Measurements from ENCODE around the gene ZNF646. TPM values are rescaled to one million over a fixed set of nuclear protein-coding genes. Genes with fewer than 3 reads are reported as not detected.

The ZNF646 gene
- total and polyA plus RNA-seq, 2 of the 13 experiments (the other 11 are each of a cell fraction or from before 2014, with no cell fraction given) = 3.4 to 10.9 TPM

GRCh38 chr16:31094424-31095120 is 20.4 kb downstream of the ZNF646 start, which contains the start of gene VKORC1 (continued):
- TF ChIP-seq HMGXB4 (CRISPR knock-in tag; IDR thresholded peaks at IDR 0.05; ENCODE audit: borderline replicate concordance in 1 of 2, low read depth in 1 of 2) (peak; percentile 88 to 93; a peak in 3 of 4 replicates), AGO1 (IDR thresholded peaks at IDR 0.05; ENCODE audit: low read depth, low read length, poor library complexity, severe bottlenecking) (peak; percentile 75), ZNF501 (CRISPR knock-in tag; IDR thresholded peaks at IDR 0.05) (peak; percentile 97), ZNF33B (CRISPR knock-in tag; IDR thresholded peaks at IDR 0.05) (peak; percentile 56; the same call in 1 of the 2 replicates), ZNF777 (CRISPR knock-in tag; IDR thresholded peaks at IDR 0.05) (peak; percentile 59), RFXANK (CRISPR knock-in tag; IDR thresholded peaks at IDR 0.05) (peak; percentile 71; the same call in 1 of the 2 replicates), ZFP36L1 (CRISPR knock-in tag; IDR thresholded peaks at IDR 0.05) (no peak), ETS1 (CRISPR knock-in tag; IDR thresholded peaks at IDR 0.05) (no peak; the same call in 1 of the 2 replicates), MTA1 (CRISPR knock-in tag; IDR thresholded peaks at IDR 0.05; ENCODE audit: borderline replicate concordance) (peak; percentile 50; the same call in 1 of the 2 replicates), PAX8 (CRISPR knock-in tag; IDR thresholded peaks at IDR 0.05; ENCODE audit: borderline replicate concordance) (no peak), ZNF563 (CRISPR knock-in tag; IDR thresholded peaks at IDR 0.05) (peak; percentile 34; the same call in 1 of the 2 replicates), HBP1 (CRISPR knock-in tag; IDR thresholded peaks at IDR 0.05; ENCODE audit: low read depth) (no peak), RFX3 (CRISPR knock-in tag; IDR thresholded peaks at IDR 0.05) (no peak), POLR2A (IDR thresholded peaks at IDR 0.05; ENCODE audit: insufficient read depth in 1 of 2, low read depth in 2 of 2, low read length in 2 of 2) (peak; percentile 84 to 90), ZNF451 (CRISPR knock-in tag; IDR thresholded peaks at IDR 0.05) (peak; percentile 95; the same call in 1 of the 2 replicates), ISL2 (CRISPR knock-in tag; IDR thresholded peaks at IDR 0.05) (no peak; the same call in 1 of the 2 replicates), ZBED4 (CRISPR knock-in tag; IDR thresholded peaks at IDR 0.05; ENCODE audit: borderline replicate concordance) (peak; percentile 84)
